Dedifferentiated amniotic fluid mesenchymal stem cell (primary cell): ENCODE measurements around the gene CD160.
"Not testable (repeated sequence)": the region's sequence is repeated elsewhere in the genome, so short reads cannot be mapped to it uniquely, and the experiment has no call there.

Source experiments
- DNase-seq: peaks from one replicate; pipeline ENCODE4 v3.0.0-alpha.2; 2016; ENCODE audit errors: extremely low spot score

CD160 gene

GRCh38 chr1:145710291-145711027 lies 8.8 kb upstream of the CD160 start:
- DNase-seq: no peak

- no peak for DNase-seq
Observed at GRCh38 chr1:145711213-145711651, 8.1 kb upstream of the CD160 start.

- DNase-seq: no peak
Observed at GRCh38 chr1:145714524-145715111, 4.7 kb upstream of the CD160 start.

GRCh38 chr1:145716641-145717345 lies 2.5 kb upstream of the CD160 start:
- DNase-seq: no peak

GRCh38 chr1:145717833-145718232 lies 1.5 kb upstream of the CD160 start:
- DNase-seq: no peak

- DNase-seq: not testable (repeated sequence)
Observed at GRCh38 chr1:145718465-145718864, 834 bp upstream of the CD160 start.

GRCh38 chr1:145720556-145720877 lies 1.2 kb downstream of the CD160 start:
- peak; percentile 69 for DNase-seq

GRCh38 chr1:145720878-145721671 lies 1.8 kb downstream of the CD160 start:
- peak; percentile 22 for DNase-seq

- DNase-seq: not testable (repeated sequence)
Observed at GRCh38 chr1:145726193-145726592, 6.9 kb downstream of the CD160 start.

GRCh38 chr1:145729196-145729595 lies 9.9 kb downstream of the CD160 start:
- no peak for DNase-seq

GRCh38 chr1:145729666-145730436 lies 10.6 kb downstream of the CD160 start:
- DNase-seq: no peak

- DNase-seq: no peak
Observed at GRCh38 chr1:145730467-145730866, 11.2 kb downstream of the CD160 start.

GRCh38 chr1:145730900-145731299 lies 11.6 kb downstream of the CD160 start:
- DNase-seq: no peak

- no peak for DNase-seq
Observed at GRCh38 chr1:145736191-145736590, 16.9 kb downstream of the CD160 start.

GRCh38 chr1:145740269-145740668 lies 21.0 kb downstream of the CD160 start:
- peak; percentile 82 for DNase-seq

- no peak for DNase-seq
Observed at GRCh38 chr1:145747398-145748247, 28.3 kb downstream of the CD160 start.

- no peak for DNase-seq
Observed at GRCh38 chr1:145750426-145750825, 31.1 kb downstream of the CD160 start.

GRCh38 chr1:145751491-145752037 lies 32.3 kb downstream of the CD160 start:
- DNase-seq: peak; percentile 96

GRCh38 chr1:145757420-145757819 lies 38.1 kb downstream of the CD160 start:
- no peak for DNase-seq

- no peak for DNase-seq
Observed at GRCh38 chr1:145758116-145758515, 38.8 kb downstream of the CD160 start.
